Astrocyte of the spinal cord (primary cell): ENCODE data around the gene EPB41L4B.

Source experiments
- DNase-seq: peaks from one replicate; pipeline ENCODE4 v3.0.0; 2011; ENCODE audit warnings: low read depth, low spot score
- H3K4me3 ChIP-seq: 2 replicates; pipeline ENCODE4 v1.5.1; 2011; ENCODE audit warnings: low read depth, mild to moderate bottlenecking, low read length, moderate library complexity
- in situ Hi-C: cut with HindIII; loops from 2 replicates; pipeline ENCODE4 v1.10.0; 2017; ENCODE audit warnings: low sequenced_read_pairs
- TF ChIP-seq, protein P1 (sequence below): IDR thresholded peaks from 2 replicates; pipeline ENCODE4 v1.5.1; 2012; ENCODE audit warnings: low read depth, mild to moderate bottlenecking, low read length, inconsistent platforms

Gene EPB41L4B

DNA sequence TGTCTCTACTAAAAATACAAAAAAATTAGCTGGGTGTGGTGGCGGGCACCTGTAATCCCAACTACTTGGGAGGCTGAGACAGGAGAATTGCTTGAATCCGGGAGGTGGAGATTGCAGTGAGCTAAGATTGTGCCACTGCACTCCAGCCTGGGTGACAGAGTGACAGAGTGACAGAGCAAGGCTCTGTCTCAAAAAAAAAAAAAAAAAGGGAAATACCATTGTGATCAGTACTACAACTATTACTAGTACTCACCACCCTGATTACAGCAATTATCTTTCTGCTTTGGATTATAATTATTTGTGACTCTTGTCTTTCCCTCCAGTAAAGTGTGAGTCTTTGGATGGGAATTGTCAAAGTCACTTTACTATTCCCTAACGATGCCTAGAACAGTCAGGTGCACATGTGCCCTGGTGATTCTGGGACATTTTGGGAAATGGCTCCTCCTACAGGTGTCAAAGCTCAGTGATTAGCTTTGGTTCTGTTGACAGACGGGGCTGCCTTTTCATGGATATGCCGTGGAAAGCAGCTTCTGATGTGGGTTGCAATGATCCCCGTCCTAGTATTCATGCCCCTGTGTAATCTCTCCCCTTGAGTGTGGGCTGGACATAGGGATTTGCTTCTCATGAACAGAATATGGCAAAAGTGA, 122.0 kb downstream of the EPB41L4B start:
- no peak for DNase-seq
- TF ChIP-seq, protein P1, sequence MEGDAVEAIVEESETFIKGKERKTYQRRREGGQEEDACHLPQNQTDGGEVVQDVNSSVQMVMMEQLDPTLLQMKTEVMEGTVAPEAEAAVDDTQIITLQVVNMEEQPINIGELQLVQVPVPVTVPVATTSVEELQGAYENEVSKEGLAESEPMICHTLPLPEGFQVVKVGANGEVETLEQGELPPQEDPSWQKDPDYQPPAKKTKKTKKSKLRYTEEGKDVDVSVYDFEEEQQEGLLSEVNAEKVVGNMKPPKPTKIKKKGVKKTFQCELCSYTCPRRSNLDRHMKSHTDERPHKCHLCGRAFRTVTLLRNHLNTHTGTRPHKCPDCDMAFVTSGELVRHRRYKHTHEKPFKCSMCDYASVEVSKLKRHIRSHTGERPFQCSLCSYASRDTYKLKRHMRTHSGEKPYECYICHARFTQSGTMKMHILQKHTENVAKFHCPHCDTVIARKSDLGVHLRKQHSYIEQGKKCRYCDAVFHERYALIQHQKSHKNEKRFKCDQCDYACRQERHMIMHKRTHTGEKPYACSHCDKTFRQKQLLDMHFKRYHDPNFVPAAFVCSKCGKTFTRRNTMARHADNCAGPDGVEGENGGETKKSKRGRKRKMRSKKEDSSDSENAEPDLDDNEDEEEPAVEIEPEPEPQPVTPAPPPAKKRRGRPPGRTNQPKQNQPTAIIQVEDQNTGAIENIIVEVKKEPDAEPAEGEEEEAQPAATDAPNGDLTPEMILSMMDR, result no peak
- no peak overlapping the region for H3K4me3 ChIP-seq
- in situ Hi-C loops, result no loop called here

DNA sequence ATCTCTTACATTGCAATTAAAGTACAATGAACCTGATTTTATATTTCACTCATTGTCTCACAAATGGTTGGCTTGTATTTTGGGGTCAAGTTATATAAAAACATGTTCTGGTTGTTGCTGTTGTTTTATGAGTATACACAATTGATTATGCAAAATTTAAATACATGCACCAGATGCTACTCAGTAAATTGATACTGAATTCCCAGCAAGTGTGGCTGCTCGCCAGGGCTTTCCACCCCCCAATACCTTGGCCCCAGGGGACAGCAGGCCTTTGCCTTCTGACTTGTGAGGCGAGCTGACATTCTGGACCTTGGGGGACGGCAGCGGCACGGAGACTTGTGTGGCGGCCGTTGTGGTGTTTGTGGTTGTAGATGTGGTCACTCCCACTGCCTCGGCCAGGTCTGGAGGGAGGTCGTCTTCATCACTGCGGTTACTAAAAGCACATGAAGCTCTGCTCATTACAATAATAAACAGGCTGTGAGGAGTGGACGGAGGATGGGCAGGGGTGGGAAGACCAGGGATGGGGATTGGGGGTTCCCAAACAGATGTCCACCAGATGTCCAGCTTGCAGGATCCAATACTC, 126.8 kb downstream of the EPB41L4B start:
- TF ChIP-seq, protein P1, result no peak
- in situ Hi-C loops, result no loop called here
- no peak overlapping the region for H3K4me3 ChIP-seq
- DNase-seq, result peak; percentile 31

DNA sequence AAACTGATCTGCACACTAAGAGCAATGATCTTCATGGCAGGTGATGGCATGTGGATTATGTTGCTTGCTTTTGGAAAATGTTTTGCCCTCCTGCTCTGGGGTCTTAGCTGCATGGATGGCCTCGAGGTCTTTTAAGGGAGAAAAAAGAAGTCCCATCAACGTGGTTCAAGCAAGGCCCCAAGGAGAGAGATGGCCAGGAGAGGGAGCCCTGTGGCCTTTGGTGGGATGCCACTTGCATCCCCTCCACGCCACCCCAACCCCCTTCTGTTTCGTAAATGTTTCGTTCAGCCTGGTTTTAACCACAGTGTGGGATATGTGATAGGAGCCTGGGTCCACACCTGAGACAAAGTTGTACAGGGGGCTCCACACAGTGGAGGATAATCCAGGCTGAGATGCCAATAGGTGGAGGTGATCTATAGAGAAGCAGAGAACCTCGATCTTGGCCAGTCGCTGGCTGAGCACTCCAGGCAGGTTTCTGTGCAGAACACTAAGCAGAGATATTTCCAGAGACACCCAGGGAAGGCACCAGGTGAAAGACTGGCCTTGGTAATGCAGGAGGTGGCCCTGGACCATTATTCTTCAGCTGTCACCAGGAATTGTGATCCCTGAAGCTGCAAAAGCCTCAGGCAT, 128.0 kb downstream of the EPB41L4B start:
- peak; percentile 19 for DNase-seq
- in situ Hi-C loops, result no loop called here
- no peak overlapping the region for H3K4me3 ChIP-seq
- TF ChIP-seq, protein P1, result peak; percentile 66

DNA sequence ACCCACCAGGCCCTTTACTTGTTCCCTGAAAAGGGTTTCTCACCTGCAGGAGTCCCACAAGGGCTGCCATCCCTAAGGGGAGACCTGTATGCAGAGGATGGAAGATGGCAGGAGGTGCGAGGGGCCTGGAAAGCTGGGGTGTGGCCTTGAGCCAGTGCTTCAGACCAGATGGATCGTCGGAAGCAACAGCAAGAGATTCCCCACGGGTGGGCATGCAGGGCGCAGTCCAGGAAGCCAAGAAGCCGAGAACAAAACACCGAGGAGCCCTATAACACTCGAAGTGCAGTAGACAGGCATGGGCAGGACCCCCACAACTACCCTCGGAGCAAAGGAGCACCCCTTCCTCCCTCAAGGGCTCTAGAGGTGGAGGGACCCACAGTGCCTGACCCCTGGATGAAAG, 129.1 kb downstream of the EPB41L4B start:
- no peak for DNase-seq
- TF ChIP-seq, protein P1, result no peak
- in situ Hi-C loops, result no loop called here
- no peak overlapping the region for H3K4me3 ChIP-seq

DNA sequence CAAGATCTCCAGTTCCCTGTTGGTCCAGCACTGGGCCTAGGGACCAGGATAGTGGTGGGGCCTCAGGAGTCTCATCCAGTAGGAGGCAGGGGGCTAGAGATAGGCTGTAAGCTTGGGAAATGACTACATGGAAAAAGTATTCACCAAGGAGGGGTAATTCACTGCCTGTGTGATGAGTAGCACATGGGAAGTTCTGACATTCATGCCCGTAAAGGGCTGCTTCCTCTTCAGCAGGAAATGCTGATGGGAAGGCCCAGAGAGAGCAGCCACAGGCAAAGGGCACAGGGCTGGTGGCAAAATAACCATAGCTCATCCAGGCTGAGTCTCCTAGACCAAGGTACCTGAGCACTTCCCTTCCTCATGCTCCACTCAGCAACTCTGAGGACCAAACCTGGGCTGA, 130.7 kb downstream of the EPB41L4B start:
- TF ChIP-seq, protein P1, result no peak
- no peak overlapping the region for H3K4me3 ChIP-seq
- in situ Hi-C loops, result no loop called here
- no peak for DNase-seq

DNA sequence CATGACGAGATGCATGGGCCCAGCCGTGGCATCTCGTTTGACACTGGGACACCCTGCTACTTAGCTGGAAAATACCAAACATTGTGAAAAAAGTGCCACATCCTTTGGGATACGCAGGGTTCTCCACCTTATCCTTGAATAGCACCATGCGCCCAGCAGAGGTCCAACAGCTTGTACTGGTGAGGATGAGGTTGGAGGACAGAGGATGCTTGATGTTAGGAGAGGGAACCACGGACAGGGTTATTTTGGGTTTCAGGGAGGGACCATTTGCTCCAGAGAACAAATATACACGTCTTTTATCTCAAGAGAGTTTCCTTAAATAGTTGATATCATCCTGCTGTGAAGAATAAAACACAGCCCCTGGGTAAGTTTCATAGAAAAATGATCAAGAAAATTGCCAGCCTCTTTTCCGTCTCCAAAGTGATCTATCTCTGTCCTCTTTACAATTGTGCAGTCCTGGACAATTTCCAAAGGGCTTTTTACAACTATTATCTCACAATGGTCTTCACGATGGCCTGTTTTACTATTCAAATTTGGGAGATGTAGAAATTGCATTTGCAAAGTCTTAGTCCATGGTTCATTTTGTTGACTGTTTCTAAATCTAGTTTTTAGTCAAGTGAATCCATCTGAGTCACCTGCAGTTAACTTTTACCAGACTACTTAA, 133.9 kb downstream of the EPB41L4B start:
- H3K4me3 ChIP-seq, result no peak overlapping the region
- TF ChIP-seq, protein P1, result no peak
- no peak for DNase-seq
- in situ Hi-C loops, result no loop called here
